ENCODE measurements around the gene KCNJ3.

The KCNJ3 gene

GRCh38 chr2:154709215-154709614 is 10.7 kb downstream of the KCNJ3 start:
- no peak for DNase-seq

DNA sequence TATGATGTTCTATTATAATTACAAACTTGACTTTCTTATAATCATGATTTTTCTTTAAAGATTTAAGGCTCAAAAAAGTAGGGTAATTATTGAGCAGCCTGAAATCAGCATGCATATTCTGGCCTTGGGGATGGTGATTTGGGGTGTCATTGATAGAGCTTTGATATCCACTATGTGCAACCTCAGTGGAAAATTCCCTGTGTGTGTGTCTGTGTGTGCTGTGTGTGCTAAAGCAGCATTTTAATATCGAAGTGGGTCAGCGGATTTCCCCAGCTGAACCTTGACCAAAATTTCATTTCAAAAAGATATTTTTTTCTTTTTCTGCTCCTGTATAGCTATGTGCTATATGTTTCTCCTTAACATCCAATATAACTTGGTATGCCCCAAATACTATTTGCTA is 11.6 kb downstream of the KCNJ3 start:
- DNase-seq = no peak

DNA sequence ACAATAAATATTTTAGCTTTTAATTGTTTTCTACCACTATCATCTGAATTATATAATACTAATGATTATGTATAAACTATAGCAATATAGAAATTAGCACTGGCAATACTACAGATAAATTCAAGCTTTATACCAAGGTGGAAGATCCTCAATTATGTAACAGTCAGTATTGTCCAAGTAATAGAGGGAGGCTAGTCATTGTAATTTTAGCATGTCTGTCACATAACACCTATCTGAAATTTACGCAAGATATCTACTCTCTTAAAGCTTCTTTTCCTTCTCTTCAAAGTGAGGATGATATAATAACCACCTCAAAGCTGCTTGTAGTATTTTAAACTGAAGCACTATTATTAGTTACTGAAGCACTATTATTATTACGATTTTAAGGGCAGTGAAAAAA is 12.2 kb downstream of the KCNJ3 start:
- no peak for DNase-seq

DNA sequence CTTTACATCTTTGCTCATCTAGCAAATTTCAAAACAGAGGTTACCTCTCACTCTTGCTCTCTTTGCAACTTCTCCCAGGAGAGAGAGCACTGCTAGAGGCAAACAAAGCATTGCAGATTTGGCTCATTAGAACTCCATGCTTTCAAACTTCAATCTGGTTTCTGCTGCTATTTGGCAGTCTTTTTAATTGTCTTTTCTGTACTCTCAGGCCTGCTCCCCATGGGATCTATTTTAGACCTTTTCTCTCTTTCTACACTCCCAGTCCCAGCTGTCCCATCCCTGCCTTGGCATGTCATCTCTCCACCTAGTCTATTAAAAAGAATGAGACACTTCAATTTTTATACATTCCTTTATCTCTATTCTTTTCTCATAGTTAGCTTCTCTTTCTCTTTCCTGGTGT is 15.2 kb downstream of the KCNJ3 start:
- DNase-seq = no peak

DNA sequence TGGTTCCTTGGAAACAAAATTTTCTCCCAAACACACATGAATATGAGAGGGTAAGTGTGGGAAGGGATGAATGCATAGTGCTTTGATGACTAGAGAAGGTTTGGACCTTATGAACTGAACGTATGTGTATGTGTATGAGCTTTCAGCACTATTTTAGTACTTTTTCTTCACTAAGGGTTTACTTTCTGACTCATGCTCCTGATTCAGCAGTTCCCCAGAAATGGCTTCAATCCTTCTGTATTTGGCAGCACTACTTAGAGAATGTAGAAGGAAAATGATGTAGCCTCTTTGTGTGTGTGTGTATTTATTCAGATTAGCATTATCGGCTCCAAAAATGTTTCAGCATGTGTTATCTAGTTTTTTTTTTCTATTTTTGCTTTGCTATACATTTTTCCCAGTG is 22.2 kb downstream of the KCNJ3 start:
- no peak for DNase-seq

GRCh38 chr2:154724194-154724797 is 25.8 kb downstream of the KCNJ3 start:
- DNase-seq = no peak

GRCh38 chr2:154740361-154740760 is 41.9 kb downstream of the KCNJ3 start:
- no peak for DNase-seq

DNA sequence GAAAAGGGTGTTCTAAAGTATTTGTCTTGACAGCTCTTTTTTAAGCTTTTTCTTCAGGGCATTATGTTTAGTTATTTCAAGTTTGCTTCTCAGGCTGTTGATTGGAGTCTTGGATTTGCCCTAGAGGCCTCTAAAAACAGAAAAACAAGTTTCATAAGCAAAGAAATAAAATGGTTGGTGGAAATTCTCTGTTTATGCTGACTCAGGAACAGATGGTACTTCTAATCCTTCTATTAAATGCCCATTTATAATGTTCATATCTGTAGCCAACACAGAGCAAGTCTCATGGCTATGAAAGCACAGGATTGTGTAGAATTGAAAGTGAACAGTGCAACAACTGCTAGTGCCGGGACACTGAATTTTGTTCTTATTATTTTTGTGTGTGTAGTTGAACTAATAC is 60.4 kb downstream of the KCNJ3 start:
- no peak for DNase-seq

DNA sequence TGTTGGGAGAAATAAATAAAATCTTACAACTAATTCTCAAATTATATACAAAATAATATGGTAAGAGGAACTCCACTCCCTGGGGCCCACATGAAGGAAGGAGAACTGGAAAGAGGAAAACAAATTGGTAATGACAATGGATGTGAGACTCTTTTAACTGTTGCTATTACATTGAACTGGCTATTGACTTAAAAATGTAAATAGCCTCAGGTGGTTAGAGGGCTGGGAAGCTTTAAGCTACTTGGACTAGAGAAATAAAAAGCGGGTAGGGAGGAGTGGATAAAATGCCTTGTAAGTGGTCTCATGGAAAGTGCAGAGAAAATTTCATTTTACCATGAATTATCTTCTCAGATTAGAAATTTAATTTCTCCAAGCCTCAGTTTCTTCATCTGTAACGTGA is 64.1 kb downstream of the KCNJ3 start:
- no peak for DNase-seq

- DNase-seq = no peak
Observed at GRCh38 chr2:154771664-154772284, 73.3 kb downstream of the KCNJ3 start.

DNA sequence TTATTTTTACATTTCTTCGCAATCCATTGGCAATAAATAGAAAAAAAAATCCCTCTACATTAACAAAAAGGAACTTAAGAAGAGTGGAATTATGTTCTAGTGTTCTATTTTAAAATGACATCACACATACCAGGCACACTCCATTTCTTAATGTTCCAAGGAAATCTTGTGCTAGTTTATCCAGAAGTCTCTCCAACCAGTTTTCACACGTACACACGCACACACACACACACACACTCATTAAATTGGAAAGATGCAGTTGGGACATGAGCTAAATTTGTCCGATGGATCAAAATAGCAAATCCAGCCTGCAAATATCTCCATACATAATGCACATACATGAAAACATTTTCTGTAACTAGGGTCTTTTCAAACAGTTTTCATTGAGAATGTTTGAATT is 78.3 kb downstream of the KCNJ3 start:
- no peak for DNase-seq

DNA sequence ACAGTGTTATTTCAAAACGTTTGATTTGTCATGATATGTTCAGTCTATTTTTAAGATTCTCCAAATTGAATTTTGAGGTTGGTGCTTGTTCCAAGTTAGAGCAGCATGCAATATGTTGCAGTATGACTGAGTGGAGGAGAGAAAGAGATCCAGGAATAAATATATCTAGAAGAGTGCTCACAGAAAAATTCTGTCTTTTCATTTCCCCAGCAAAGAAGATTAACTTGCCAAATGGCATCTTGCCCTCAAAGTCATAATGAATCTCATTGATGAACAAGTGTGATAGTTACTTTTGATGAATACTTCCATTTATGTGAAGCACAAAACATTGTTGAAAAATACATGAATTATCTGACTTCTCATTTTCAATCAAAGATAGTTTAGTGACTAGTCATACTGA is 95.9 kb downstream of the KCNJ3 start:
- no peak for DNase-seq

DNA sequence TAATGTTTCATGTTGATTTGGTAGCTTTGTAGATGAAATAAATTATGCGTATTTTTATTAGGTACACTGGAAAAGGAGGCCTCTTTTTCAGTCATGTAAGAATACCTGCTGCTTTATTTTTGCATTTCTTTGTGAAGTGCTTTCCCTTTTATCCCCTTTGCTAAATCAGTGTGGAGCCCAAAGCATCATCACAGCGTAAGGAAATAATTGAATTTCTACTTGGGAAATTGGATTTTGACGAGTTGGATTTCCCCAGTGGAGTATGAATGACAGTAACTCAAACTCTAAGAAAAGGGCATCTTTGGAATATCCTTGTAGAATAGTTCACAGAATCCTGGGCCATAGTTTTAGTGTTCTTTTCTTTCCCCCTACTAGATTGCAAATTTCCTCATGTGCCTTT is 97.2 kb downstream of the KCNJ3 start:
- no peak for DNase-seq

DNA sequence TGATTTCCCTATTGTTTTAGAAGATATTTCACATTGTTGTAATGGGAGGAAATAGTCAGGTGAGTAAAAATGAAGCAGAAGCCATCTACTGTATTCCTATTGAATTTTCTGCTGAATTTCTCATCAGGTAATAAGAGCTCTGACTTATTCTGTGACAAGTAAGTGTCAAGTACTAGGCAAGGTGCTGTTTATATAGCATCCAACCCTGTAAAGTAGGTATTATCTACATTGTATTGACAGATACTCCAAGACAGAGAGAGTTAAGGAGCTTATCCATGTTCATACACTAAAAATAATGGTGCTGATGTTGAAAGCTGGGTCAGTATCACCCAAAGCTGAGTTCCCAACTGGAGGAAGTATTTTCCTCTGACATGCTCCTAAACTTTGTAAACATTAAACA is 106.0 kb downstream of the KCNJ3 start:
- DNase-seq = no peak

- no peak for DNase-seq
Observed at GRCh38 chr2:154813636-154814035, 115.1 kb downstream of the KCNJ3 start.

DNA sequence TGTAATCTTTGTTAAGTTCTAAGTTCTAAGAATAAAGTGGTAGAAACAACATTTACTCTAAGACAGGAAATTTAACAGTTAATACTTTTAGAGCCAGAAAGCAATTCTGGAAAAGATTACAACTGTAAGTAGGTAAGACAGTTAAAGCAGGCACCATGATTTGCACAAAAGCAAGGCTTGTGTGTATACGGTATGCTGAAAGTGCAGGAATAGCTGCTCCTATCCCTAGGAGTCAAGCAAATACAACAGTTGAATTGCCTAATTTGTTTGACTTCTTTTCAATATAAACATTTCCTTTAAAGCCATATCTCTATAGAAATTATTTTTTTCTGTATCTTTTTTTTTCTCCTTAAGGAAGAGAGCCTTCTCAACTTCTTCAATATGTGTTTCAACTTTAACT is 116.4 kb downstream of the KCNJ3 start:
- DNase-seq = no peak

GRCh38 chr2:154825358-154825757 is 126.9 kb downstream of the KCNJ3 start:
- DNase-seq = no peak

DNA sequence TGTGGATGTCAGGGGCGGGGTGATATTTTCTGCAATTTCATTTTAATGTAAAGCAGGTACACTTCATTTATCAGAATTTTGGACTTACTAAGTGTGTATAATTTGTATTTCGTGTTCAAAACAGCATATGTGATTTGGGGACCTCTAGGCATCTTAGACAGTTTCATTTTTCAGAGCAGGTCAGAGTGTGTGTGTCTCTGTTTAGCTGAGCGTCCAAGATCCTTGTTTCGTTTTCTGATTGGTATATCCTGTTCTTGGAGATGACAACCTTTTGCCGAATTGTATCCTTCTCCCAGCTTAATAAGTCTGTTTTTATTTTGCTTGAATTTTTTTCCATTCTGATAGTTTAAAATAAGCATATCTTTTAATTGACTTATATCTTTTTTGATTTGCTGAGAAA is 128.3 kb downstream of the KCNJ3 start:
- DNase-seq = no peak

GRCh38 chr2:154827286-154827685 is 128.8 kb downstream of the KCNJ3 start:
- DNase-seq = no peak

DNA sequence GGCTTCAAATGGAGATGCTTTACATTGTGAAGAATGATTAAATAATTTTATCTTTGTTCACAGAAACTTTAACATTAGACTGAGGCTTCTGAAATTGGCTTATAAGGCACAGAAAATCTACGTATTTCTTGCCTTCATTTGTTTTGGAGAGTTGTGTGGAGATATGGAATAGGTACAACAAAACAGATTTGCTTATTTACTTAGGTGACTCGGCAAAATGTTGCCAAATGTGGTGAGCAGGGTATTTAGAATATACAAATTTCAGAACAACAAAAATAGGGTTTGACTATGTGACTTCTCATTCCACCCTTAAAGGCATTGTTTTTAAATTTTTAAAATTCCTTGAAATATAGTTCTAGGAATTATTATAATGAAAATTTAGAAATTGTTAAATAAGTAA is 134.2 kb downstream of the KCNJ3 start:
- DNase-seq = no peak

DNA sequence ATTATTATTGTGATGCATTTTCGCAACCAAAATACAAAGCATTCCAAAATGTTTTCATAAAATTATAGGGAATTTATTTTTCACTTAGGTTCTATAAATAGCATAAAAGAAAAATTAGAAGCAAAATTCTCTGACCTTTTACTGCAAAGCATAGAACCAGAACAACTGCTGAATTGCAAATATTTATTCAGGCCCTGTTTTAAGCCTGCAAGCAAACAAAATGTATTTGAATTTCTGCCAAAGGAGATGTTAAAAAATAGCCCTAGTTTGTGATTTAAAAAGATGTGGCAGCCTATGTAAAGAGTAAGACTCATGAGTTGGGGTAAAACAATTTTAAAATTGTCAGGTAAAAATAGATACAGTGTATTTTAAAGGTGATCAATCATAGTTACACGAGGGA is 138.1 kb downstream of the KCNJ3 start:
- DNase-seq = no peak

DNA sequence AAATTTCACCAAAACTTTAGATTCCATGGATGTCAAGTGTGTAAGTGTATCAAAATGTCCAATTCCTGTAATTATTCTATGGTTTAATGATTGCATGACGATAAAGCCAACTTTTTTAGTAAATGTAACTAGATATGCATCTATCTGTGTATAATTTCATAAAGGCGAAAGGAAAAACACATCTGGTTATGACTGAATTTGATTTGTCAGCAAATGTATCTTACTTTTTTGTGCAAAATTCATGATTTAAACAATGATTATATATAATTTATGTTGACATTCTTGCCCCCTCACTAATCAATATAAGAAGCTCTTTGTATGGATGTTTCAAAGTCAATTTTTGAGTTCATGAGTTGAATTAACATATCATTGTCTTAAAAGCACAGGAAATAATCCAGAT is 138.5 kb downstream of the KCNJ3 start:
- no peak for DNase-seq

DNA sequence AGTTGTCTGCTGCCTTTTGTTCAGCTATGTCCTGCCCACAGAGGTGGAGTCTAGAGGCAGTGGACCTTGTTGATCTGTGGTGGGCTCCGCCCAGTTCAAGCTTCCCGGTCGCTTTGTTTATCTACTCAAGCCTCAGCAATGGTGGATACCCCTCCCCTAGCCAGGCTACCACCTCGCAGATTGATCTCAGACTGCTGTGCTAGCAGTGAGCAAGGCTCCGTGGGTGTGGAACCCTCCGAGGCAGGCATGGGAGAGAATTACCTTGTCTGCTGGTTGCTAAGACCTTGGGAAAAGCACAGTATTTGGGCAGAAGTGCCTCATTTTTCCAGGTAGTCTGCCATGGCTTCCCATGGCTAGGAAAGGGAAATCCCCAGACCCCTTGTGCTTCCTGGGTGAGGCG is 146.0 kb downstream of the KCNJ3 start:
- no peak for DNase-seq

DNA sequence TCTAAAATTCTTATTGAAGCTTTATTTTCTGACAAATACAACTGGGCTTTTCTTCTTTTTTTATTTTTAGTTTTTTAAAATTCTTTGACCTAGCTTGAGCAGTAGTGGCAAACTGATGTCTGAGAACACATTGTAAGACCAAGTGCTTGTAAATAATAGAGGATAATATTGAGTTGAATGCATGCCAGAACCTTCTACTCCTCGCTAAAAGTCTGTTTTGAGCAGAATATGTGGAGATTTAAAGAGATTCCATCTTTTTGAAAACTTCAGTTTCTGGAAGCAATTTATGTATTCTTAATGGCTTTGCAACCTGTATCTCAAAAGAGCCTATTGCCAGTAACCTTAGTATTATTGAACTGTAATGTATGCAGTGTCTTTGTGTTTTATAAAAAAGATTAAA is 148.3 kb downstream of the KCNJ3 start:
- DNase-seq = no peak

GRCh38 chr2:154849482-154849881 is 151.0 kb downstream of the KCNJ3 start:
- no peak for DNase-seq
